H9 (cell line): Measurements from ENCODE around the gene TMEM52B. TPM values are rescaled to one million over a fixed set of nuclear protein-coding genes. Genes with fewer than 3 reads are reported as not detected.

Source experiments
- DNase-seq: peaks from one replicate; pipeline ENCODE4 v3.0.0-alpha.2; 2017
- H2AFZ ChIP-seq: one replicate; pipeline ENCODE4 v1.6.1; 2013; ENCODE audit warnings: mild to moderate bottlenecking, low read length, control low read depth, moderate library complexity
- H2AK5ac ChIP-seq: 2 replicates; pipeline ENCODE4 v1.6.1; 2013; ENCODE audit warnings: low read length, control low read depth, mixed read lengths; ENCODE audit not compliant: insufficient read length
- H2BK120ac ChIP-seq: one replicate; pipeline ENCODE4 v1.6.1; 2013; ENCODE audit warnings: low read depth, mild to moderate bottlenecking, low read length, control low read depth, inconsistent platforms; ENCODE audit not compliant: poor library complexity, severe bottlenecking
- H2BK12ac ChIP-seq: 2 replicates; pipeline ENCODE4 v1.6.1; 2013; ENCODE audit warnings: low read length, control low read depth, mixed read lengths, low read depth; ENCODE audit not compliant: insufficient read length
- H2BK15ac ChIP-seq: 2 replicates; pipeline ENCODE4 v1.6.1; 2013; ENCODE audit warnings: low read depth, low read length, control low read depth
- H2BK20ac ChIP-seq: one replicate; pipeline ENCODE4 v1.6.1; 2013; ENCODE audit warnings: low read depth, mild to moderate bottlenecking, low read length, control low read depth, inconsistent platforms; ENCODE audit not compliant: poor library complexity, severe bottlenecking
- H2BK5ac ChIP-seq: 2 replicates; pipeline ENCODE4 v1.6.1; 2013; ENCODE audit warnings: low read length, control low read depth, mixed read lengths; ENCODE audit not compliant: insufficient read length
- H3K14ac ChIP-seq: 2 replicates; pipeline ENCODE4 v1.6.1; 2013; ENCODE audit warnings: low read length, control low read depth; ENCODE audit not compliant: insufficient read depth
- H3K18ac ChIP-seq: 2 replicates; pipeline ENCODE4 v1.6.1; 2013; ENCODE audit warnings: low read depth, mild to moderate bottlenecking, mixed read lengths, low read length, control low read depth; ENCODE audit not compliant: insufficient read length
- H3K23ac ChIP-seq: 2 replicates; pipeline ENCODE4 v1.6.1; 2013; ENCODE audit warnings: low read length, control low read depth, mixed read lengths, low read depth; ENCODE audit not compliant: insufficient read length
- H3K23me2 ChIP-seq: 2 replicates; pipeline ENCODE4 v1.6.1; 2013; ENCODE audit warnings: low read depth, mild to moderate bottlenecking, mixed read lengths, low read length, control low read depth; ENCODE audit not compliant: insufficient read length, poor library complexity, severe bottlenecking
- H3K27ac ChIP-seq: 2 replicates; pipeline ENCODE4 v1.5.1; 2013; ENCODE audit warnings: low read length, control low read depth, mixed read lengths, low read depth; ENCODE audit not compliant: insufficient read length
- H3K27me3 ChIP-seq: 2 replicates; pipeline ENCODE4 v1.6.1; 2013; ENCODE audit warnings: low read length, control low read depth, inconsistent platforms; ENCODE audit not compliant: insufficient read depth
- H3K4ac ChIP-seq: 2 replicates; pipeline ENCODE4 v1.6.1; 2013; ENCODE audit warnings: low read depth, mild to moderate bottlenecking, control low read depth, inconsistent platforms, low read length, moderate library complexity
- H3K4me1 ChIP-seq: 2 replicates; pipeline ENCODE4 v1.6.1; 2013; ENCODE audit warnings: low read length, control low read depth, inconsistent platforms; ENCODE audit not compliant: insufficient read depth
- H3K4me2 ChIP-seq: 2 replicates; pipeline ENCODE4 v1.6.1; 2013; ENCODE audit warnings: low read length, control low read depth, mixed read lengths; ENCODE audit not compliant: insufficient read length, insufficient read depth
- H3K56ac ChIP-seq: 2 replicates; pipeline ENCODE4 v1.6.1; 2013; ENCODE audit warnings: low read depth, mild to moderate bottlenecking, mixed read lengths, low read length, control low read depth; ENCODE audit not compliant: insufficient read length
- H3K79me1 ChIP-seq: 2 replicates; pipeline ENCODE4 v1.6.1; 2013; ENCODE audit warnings: low read depth, mild to moderate bottlenecking, moderate library complexity, low read length, control low read depth, inconsistent platforms; ENCODE audit not compliant: insufficient read depth, poor library complexity, severe bottlenecking
- H3K79me2 ChIP-seq: 2 replicates; pipeline ENCODE4 v1.6.1; 2013; ENCODE audit warnings: low read length, control low read depth, inconsistent platforms; ENCODE audit not compliant: insufficient read depth
- H3K9ac ChIP-seq: 2 replicates; pipeline ENCODE4 v1.6.1; 2013; ENCODE audit warnings: low read length, control low read depth, mixed read lengths; ENCODE audit not compliant: insufficient read length; ENCODE audit errors: extremely low read depth
- H3K9me3 ChIP-seq: one replicate; pipeline ENCODE4 v1.6.1; 2013; ENCODE audit warnings: low read depth, low read length, inconsistent platforms; ENCODE audit not compliant: control insufficient read depth
- H3T11ph ChIP-seq: one replicate; pipeline ENCODE4 v1.6.1; 2013; ENCODE audit warnings: mild to moderate bottlenecking, low read length, control low read depth, inconsistent platforms
- H4K20me1 ChIP-seq: one replicate; pipeline ENCODE4 v1.6.1; 2013; ENCODE audit not compliant: control insufficient read depth, insufficient read length, insufficient read depth
- H4K5ac ChIP-seq: 2 replicates; pipeline ENCODE4 v1.6.1; 2013; ENCODE audit warnings: low read depth, mild to moderate bottlenecking, mixed read lengths, low read length, control low read depth; ENCODE audit not compliant: insufficient read length
- H4K8ac ChIP-seq: replicated peaks from 2 replicates; pipeline ENCODE4 v1.6.1; 2013; ENCODE audit warnings: low read length, control low read depth, mixed read lengths, low read depth; ENCODE audit not compliant: insufficient read length
- H4K91ac ChIP-seq: 2 replicates; pipeline ENCODE4 v1.6.1; 2013; ENCODE audit warnings: low read depth, mild to moderate bottlenecking, moderate library complexity, mixed read lengths, low read length, control low read depth; ENCODE audit not compliant: insufficient read length
- H3K27ac Mint-ChIP-seq, 3 experiments: 2 replicates in 2 of 3; 3 replicates in 1 of 3; pipeline ENCODE4 v1.8.0; 2020 to 2021; ENCODE audit warnings: mixed read lengths in 3 of 3, mild to moderate bottlenecking in 1 of 3, moderate library complexity in 1 of 3
- H3K27me3 Mint-ChIP-seq: 2 replicates; pipeline ENCODE4 v1.8.0; 2021; ENCODE audit warnings: low read depth, mild to moderate bottlenecking, moderate library complexity, mixed read lengths
- H3K36me3 Mint-ChIP-seq, 3 experiments: 2 replicates in 2 of 3; 3 replicates in 1 of 3; pipeline ENCODE4 v1.8.0; 2020 to 2021; ENCODE audit warnings: low read depth in 3 of 3, mixed read lengths in 3 of 3; ENCODE audit not compliant: insufficient read depth in 1 of 3
- H3K4me1 Mint-ChIP-seq, 2 experiments: 2 replicates each; pipeline ENCODE4 v1.8.0; 2020; ENCODE audit warnings: mixed read lengths in 2 of 2
- H3K4me3 Mint-ChIP-seq, 2 experiments: 2 replicates in 1 of 2; 3 replicates in 1 of 2; pipeline ENCODE4 v1.8.0; 2020 to 2021; ENCODE audit warnings: mild to moderate bottlenecking in 2 of 2, mixed read lengths in 2 of 2, moderate library complexity in 1 of 2
- H3K9me3 Mint-ChIP-seq, 2 experiments: 2 replicates in 1 of 2; 3 replicates in 1 of 2; pipeline ENCODE4 v1.8.0; 2020; ENCODE audit warnings: mild to moderate bottlenecking in 2 of 2, mixed read lengths in 2 of 2, moderate library complexity in 1 of 2
- WGBS: extraction: QIAGEN DNeasy Blood & Tissue Kit; methylation state at CpG from one replicate; pipeline ENCODE4 v1.1.7; 2013; ENCODE audit warnings: missing lambda C conversion rate, low lambda C conversion rate, mixed read lengths; ENCODE audit not compliant: insufficient read length; ENCODE audit errors: extremely low coverage; 5-methylcytosine and 5-hydroxymethylcytosine counted together
- total RNA-seq: library from RNA; stranded (reverse); gene quantifications from 2 replicates; pipeline ENCODE4 v1.2.1, GENCODE V29; 2021
- TF ChIP-seq, protein P1 (sequence below): fragments of 200-600 bp; sonication (generic); conservative IDR thresholded peaks from 3 replicates; pipeline ENCODE4 v1.8.0; 2021; ENCODE audit warnings: antibody characterized with exemption, mild to moderate bottlenecking

TMEM52B gene
- total RNA-seq, 1 experiment from 2014 or later, result not detected

DNA sequence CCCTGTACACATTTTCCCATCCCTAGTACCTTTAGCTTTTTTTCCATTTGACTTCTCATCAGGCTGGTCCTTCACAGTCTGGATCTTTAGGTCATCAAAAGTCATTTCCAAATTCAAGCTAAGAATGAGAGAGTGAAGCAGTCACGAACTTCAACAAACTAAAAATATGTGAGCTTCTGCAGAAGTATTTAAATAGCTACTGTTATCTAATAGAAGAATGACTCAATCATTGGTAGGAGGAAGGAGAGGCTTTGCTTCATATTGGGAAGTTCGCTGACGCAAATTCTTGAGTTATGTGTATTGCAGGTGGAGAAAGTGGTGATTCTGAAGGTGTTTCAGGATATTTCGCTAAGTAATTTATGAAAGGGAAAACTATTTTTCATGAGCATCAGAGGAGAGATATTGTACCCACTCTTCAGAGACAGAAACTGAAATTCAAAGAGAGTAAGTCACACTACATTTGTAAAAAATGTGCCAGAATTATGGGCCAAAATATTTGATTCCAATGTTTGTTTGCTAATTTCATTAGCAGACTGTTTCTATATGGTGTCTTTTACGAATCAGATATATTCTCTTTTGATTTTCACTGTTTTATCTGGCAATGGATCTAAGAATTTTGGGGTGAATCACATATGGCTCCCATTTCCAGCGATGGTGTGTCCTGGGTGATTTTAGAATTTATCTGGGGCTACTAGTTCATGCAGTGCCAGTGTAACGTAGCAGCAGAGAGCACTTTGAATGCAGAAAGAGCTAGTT, 6.7 kb upstream of the TMEM52B start, which contains the start of gene OLR1:
Gene OLR1, minus strand, starts transcription at position 160 of the 756 bp plus-strand sequence. Its CDS starts 55 bp downstream, at position 105.
- Mint-ChIP-seq H3K4me3 (no peak within 1 kb of the TSS), H3K27ac (no peak within 1 kb of the TSS), H3K36me3 (no peaks in the 10 kb centered on the region; a peak in 1 of 7 replicates), H3K27me3 (no peaks in the 10 kb centered on the region), H3K9me3 (no peaks in the 10 kb centered on the region), H3K4me1 (no peaks in the 10 kb centered on the region)
- Histone ChIP-seq H3K27ac (no peak within 1 kb of the TSS), H4K20me1 (no peaks in the 10 kb centered on the region), H3K4me1 (no peaks in the 10 kb centered on the region), H4K5ac (no peak within 1 kb of the TSS), H3K4me2 (no peak within 1 kb of the TSS), H2AFZ (no peak within 1 kb of the TSS), H3K79me1 (no peaks in the 10 kb centered on the region), H2BK20ac (no peak within 1 kb of the TSS), H3K23ac (no peak within 1 kb of the TSS), H2BK15ac (no peak within 1 kb of the TSS), H4K8ac (no peak within 1 kb of the TSS), H2BK12ac (no peak within 1 kb of the TSS), H2AK5ac (no peak within 1 kb of the TSS), H3K9me3 (no peaks in the 10 kb centered on the region), H3K79me2 (no peaks in the 10 kb centered on the region), H3K4ac (no peak within 1 kb of the TSS), H2BK120ac (no peak within 1 kb of the TSS), H3K23me2 (no peaks in the 10 kb centered on the region), H2BK5ac (no peak within 1 kb of the TSS), H4K91ac (no peak within 1 kb of the TSS), H3K9ac (no peak within 1 kb of the TSS), H3K14ac (no peak within 1 kb of the TSS), H3K27me3 (no peaks in the 10 kb centered on the region), H3K56ac (no peak within 1 kb of the TSS), H3K18ac (no peak within 1 kb of the TSS), H3T11ph (no peak within 1 kb of the TSS)
- no CpG with 5 or more reads among the region's 7 CpGs for WGBS
- no peak for DNase-seq
- TF ChIP-seq, protein P1, sequence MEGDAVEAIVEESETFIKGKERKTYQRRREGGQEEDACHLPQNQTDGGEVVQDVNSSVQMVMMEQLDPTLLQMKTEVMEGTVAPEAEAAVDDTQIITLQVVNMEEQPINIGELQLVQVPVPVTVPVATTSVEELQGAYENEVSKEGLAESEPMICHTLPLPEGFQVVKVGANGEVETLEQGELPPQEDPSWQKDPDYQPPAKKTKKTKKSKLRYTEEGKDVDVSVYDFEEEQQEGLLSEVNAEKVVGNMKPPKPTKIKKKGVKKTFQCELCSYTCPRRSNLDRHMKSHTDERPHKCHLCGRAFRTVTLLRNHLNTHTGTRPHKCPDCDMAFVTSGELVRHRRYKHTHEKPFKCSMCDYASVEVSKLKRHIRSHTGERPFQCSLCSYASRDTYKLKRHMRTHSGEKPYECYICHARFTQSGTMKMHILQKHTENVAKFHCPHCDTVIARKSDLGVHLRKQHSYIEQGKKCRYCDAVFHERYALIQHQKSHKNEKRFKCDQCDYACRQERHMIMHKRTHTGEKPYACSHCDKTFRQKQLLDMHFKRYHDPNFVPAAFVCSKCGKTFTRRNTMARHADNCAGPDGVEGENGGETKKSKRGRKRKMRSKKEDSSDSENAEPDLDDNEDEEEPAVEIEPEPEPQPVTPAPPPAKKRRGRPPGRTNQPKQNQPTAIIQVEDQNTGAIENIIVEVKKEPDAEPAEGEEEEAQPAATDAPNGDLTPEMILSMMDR, result no peak
